ENCODE measurements around the gene LAS1L. TPM values are rescaled to one million over a fixed set of nuclear protein-coding genes. Genes with fewer than 3 reads are reported as not detected.
"Not testable (repeated sequence)": the region's sequence is repeated elsewhere in the genome, so short reads cannot be mapped to it uniquely, and the experiment has no call there.

LAS1L gene
- polyA plus RNA-seq (ENCODE audit: insufficient read length): 49.8 TPM
- long read RNA-seq, donor 1, partial matches to known transcripts: 0 of 2 reads
- long read RNA-seq, donor 1, other reads (novel, unspliced or antisense): 0 of 2 reads
- long read RNA-seq, donor 2, transcript LAS1L-202 (13 exons, 2,386 nt): major isoform, 5 of 7 reads
- long read RNA-seq, donor 2, partial matches to known transcripts: 0 of 7 reads
- long read RNA-seq, donor 2, other reads (novel, unspliced or antisense): 0 of 7 reads
- long read RNA-seq, donor 3, transcript LAS1L-202 (13 exons, 2,386 nt): major isoform, 6 of 11 reads
- long read RNA-seq, donor 3, partial matches to known transcripts: 5 of 11 reads
- long read RNA-seq, donor 3, other reads (novel, unspliced or antisense): 0 of 11 reads
- long read RNA-seq, donor 4: 0 reads
- long read RNA-seq, donor 5, transcript LAS1L-202 (13 exons, 2,386 nt): major isoform, 11 of 12 reads
- long read RNA-seq, donor 5, partial matches to known transcripts: 0 of 12 reads
- long read RNA-seq, donor 5, other reads (novel, unspliced or antisense): 0 of 12 reads
- long read RNA-seq, donor 6, transcript LAS1L-202 (13 exons, 2,386 nt): major isoform, 5 of 23 reads
- long read RNA-seq, donor 6, partial matches to known transcripts: 15 of 23 reads
- long read RNA-seq, donor 6, other reads (novel, unspliced or antisense): 0 of 23 reads
- long read RNA-seq, donor 7, transcript LAS1L-202 (13 exons, 2,386 nt): major isoform, 9 of 24 reads
- long read RNA-seq, donor 7, partial matches to known transcripts: 14 of 24 reads
- long read RNA-seq, donor 7, other reads (novel, unspliced or antisense): 0 of 24 reads
- long read RNA-seq, donor 8, partial matches to known transcripts: 0 of 4 reads
- long read RNA-seq, donor 8, other reads (novel, unspliced or antisense): 0 of 4 reads

DNA sequence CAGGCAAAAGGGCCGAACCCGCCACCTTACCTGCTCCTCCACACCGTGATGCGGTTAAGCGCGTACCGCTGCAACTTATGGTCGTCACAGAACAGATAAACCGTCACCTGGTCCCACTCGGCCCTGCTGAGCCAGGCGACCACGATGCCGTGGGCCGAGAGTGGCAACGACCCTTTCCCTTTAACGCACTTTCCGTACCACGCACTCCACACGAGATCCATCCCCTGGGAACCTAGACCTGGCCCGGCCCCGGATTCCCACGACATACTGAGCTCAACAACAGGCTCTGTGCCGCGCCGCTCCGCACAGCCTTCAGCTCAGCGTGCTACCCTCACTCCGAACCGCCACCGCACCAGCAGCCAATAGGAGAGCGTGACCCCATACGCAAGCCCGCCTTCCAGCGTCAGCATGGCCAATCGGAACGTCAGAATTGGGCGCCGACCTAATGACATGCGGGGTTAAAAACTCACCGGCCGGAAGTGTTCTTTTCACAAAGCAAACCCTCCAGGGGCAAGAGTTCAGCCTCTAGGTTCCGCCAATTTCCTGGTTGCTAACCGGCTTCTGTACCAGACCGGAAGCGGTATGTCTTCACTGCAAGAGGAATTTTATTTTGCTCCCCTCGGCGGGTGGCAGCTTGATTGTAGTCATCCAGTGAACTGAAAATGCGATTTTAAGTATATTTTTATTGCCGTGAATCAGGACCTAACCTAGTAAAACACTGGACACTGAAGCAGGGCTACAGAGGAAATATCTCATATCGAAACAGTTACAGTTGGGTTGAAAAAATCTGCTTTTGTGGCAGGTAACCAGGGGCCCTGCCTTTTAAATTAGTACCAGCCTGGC is at the start of gene LAS1L:
Gene LAS1L (minus strand): TSS at position 338 of the 843 bp plus-strand sequence. CDS start 72 bp downstream, at position 266.
- DNase-seq: peak; percentile 90

DNA sequence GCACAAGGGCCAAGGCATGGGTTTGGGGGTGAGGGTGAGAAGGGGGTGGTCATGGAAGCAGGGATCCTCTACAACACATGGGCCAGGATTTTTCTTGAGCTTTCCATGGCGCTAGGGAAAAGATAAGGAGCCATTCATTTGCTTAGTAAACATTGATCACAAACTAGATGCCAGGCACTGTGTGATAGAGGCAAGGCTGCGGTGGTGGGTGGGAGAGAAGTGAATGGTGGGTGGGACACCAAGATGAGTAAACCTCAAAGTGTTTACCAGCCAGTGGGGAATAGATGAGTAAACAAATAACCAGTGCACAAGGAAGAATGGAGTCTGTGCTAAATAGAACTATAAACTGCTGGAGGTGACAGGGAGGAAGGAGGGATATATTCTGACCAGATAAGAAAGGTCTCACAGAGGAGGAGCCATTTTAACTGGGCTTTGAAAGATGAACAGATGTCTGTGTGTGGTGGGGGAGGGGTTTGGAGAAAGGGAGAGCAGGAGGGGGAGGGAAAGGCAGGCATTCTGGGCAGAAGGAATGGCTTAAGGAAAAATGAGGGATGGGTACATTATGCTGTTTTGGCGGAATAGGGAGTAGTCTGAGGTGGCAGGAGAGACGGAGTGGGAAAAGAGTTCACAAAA is 48.0 kb upstream of the LAS1L start:
- DNase-seq: no peak

DNA sequence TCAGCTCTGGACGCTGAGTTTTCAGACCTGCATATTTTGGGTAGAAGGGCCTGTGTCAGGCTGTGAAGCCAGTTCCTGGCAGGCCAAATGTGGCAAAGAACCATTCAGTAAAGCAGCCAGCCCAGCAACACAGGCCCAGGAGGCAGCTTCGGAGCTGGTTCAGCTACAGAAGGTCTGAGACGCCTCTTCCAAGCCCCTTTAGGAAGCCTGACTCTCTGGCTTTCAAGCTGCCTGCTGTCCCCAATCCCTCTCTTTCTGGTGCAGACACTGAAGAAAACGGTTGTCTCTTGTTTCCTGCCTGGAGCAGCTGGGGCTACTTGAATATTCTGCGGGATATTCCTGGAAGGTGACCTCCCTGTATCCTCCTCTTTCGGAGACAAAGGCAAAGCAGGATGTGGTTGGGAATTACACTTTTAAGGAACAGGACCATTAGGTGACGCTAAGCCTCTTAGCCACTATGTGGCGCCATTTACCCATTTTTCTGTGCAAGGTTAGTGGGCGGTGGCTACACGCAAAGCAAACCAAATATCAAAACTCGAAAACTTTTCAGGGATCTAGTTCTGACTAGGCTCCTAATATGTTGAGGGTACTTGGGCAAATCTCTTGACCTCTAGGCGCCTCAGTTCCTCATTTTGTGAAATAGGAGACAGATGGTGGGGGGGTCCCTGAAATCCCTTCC is 47.2 kb upstream of the LAS1L start:
- peak; percentile 63 for DNase-seq

GRCh38 chrX:65578346-65578745 is 43.8 kb upstream of the LAS1L start:
- DNase-seq: no peak

GRCh38 chrX:65576160-65576559 is 41.6 kb upstream of the LAS1L start:
- DNase-seq: no peak

DNA sequence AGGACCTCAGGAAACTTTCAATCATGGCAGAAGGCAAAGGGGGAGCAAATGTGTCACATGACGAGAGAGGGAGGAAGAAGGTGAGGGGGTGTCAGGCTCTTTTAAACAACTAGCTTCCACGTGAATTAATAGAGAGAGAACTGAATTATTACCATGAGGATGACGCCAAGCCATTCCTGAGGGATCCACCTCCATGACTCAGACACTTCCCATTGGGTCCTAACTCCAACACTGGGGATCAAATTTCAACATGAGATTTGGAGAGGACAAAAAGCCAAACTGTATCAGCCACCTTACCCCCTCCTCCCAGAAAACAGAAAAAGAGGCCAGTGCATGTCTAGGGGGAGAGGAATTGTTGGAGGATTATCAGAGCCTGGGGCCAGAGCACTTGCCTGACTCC is 40.4 kb upstream of the LAS1L start:
- no peak for DNase-seq

- no peak for DNase-seq
These were observed 39.8 kb upstream of the LAS1L start for GRCh38 chrX:65574356-65574755.

DNA sequence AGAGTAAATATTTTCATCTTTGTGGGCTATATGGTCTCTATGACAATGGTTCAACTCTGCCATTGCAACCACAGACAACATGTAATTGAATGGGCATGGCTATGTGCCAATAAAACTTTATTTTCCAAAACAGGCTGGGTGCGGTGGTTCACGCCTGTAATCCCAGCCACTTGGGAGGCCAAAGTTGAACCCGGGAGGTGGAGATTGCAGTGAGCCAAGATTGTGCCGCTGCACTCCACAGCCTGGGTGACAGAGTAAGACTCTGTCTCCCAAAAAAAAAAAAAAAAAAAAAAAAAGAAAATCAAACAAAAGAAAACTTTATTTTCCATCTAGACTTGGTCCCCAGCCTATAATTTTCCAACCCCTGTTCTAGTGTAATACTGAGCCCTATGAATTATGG is 38.4 kb upstream of the LAS1L start:
- DNase-seq: no peak

DNA sequence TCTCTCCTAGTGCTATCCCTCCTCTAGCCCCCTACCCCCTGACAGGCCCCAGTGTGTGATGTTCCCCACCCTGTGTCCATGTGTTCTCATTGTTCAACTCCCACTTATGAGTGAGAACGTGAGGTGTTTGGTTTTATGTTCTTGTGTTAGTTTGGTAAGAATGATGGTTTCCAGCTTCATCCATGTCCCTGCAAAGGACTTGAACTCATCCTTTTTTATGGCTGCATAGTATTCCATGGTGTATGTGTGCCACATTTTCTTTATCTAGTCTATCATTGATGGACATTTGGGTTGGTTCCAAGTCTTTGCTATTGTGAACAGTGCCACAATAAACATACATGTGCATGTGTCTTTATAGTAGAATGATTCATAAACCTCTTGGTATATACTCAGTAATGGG is 28.3 kb upstream of the LAS1L start:
- not testable (repeated sequence) for DNase-seq

DNA sequence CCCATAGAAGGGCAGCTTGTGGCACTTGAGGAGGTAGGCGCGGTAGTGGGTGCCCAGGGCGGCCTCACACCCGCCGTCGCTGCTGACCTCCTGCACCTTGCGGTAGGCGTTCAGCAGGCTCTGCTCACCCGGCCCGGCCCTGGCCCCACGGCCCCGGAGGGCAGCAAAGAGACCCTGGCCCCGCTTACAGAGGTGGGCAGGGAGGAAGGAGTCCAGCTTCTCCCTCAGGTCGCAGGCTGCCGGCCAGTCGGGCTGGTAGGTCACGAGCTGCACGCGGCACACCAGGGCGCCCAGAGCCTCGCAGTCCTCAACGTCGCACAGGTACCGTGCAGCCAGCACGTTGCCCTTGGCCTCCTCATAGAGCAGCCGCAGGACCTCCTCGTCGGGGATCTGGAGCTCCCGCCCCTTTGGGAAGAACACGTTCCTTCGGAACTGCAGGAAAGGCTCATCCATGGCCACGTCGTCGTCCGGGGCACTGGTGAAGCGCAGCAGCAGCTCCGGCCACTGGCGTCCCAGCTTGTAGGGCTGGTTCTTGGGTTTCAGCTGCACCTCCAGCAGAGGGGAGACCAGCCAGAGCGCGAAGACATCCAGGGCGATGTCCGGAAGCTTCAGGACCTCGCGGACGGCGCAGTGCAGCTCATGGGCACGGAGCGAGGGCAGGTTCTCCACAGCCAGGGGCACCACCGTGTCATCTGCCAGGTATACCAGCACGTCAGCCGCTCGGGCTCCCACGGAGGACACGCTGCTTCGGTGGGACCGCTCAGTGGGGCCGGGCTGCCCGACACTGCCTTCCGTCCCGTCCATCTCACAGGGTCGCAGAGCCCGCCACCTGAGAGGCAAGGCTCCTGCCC is 17.1 kb upstream of the LAS1L start:
- no peak for DNase-seq

DNA sequence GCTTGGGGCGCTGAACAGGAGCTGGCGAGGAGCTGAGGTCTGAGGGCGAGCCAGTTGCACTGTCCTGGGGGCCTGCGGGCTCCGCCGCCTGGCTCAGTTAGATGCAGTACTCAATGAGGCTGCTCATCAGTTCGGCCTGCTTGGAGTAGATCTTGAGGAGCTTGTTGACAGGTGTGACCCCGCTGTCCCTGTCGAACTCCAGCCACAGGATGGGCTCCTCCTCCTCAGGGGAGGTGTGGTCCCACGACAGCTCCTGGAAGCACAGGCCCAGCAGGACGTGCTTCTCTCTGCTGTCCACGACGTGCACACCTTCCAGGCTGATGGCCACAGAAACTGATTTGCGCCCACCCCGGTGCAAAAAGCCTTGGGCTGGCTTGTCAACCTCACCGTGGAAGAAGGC is 16.5 kb upstream of the LAS1L start:
- no peak for DNase-seq

- DNase-seq: no peak
These were observed 10.9 kb upstream of the LAS1L start for GRCh38 chrX:65545456-65545855.

- DNase-seq: no peak
These were observed 2.6 kb upstream of the LAS1L start for GRCh38 chrX:65537229-65537628.

- no peak for DNase-seq
These were observed 1.7 kb upstream of the LAS1L start for GRCh38 chrX:65536291-65536690.

DNA sequence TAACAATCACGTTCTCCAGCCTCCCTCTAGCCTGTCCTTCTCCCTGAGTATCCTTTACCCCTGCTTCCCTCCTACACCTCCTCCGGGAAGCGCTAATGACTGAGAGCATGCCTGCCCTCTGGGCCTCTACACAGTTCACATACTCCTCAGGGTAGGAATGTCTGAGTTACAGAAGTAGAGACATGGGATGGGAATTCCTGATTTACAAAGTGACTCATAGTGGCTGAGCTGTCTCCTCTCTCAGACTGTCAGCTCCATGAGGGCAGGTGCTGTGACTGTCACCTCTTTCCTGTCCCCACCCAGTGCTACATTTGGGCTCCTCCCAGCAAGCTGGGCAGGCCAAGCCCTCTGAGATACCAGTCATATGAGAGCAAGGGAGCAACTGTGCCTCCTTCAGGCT is 2.6 kb downstream of the LAS1L start:
- DNase-seq: no peak

DNA sequence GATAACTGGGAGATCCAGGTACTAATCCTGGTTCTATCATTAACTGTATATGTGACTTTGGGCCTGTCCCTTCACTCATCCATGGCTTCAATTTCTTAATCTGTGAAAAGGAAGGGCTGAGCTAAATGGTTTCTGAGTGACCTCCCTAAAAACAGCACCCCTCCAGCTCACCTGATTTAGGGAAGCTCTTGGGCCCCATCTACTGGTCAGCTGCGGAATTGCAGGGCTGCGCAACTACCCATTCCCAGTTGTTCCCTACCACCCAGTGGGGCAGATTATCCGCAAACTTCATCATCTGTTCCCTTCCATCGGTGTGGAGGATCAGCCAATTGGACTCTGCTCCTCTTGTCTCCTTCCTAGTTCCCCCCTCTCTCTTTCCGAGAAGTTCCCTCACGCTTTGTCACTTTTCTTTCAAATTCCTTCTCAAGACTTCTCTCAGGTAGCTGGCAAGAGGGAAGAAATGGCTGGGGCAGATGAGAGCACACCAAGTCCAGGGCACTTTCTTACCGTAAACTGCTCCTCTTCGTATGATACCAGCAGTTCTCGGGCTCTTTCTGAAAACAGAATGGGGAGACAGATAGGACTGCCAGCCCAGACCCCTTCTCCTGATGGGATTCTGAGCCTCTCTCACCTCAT is 5.8 kb downstream of the LAS1L start:
- no peak for DNase-seq

GRCh38 chrX:65528293-65528692 is 6.3 kb downstream of the LAS1L start:
- no peak for DNase-seq

- DNase-seq: no peak
These were observed 10.4 kb downstream of the LAS1L start for GRCh38 chrX:65524139-65524538.

GRCh38 chrX:65522739-65523372 is 11.7 kb downstream of the LAS1L start:
- DNase-seq: no peak
